ENCODE results near the gene CDH6. TPM values are rescaled to one million over a fixed set of nuclear protein-coding genes. Genes with fewer than 3 reads are reported as not detected.

The CDH6 gene
- total and polyA plus RNA-seq, 10 donors, result 0.11 to 2.7 (median 0.60) TPM

DNA sequence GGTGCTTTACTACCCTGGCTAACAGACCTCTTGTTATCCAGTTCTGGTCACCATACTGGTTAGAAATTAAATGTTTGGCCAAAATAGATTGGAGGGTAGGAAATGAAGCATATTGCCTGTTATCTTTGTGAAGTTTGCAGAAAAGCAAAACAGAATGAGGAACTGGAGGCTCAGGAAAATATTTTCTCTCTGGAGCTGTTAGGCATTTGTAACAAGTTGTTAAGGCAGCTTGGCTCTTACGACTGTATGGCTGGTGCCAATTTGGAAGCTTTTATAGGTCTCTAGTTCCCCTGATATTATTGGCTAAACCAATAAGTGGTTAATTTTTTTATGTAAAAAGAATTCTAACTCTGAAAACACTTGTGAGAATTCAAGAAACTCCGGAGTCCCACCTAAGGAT lies 35.8 kb downstream of the CDH6 start:
- intact Hi-C loops (cut with DNase I; ENCODE audit: low total_unique reads), result no loop called here
- H3K4me1 ChIP-seq, result peaks cover 0 to 16% (median 0%) of the 10 kb centered on the region in 6 donors
- no peak overlapping the region for H3K27ac ChIP-seq
- no peaks in the 10 kb centered on the region for H3K36me3 ChIP-seq
- H3K9me3 ChIP-seq, result no peaks in the 10 kb centered on the region
- H3K27me3 ChIP-seq (replicated peaks in 1 of 7), result no peaks in the 10 kb centered on the region
- DNase-seq, result no peak
- no peak overlapping the region for H3K4me3 ChIP-seq
- 76 to 83% (median 78%) methylated on average over 2 of the region's 2 CpGs for WGBS, 5 donors
- TF ChIP-seq POLR2AphosphoS5 (IDR thresholded peaks at IDR 0.05), result no peak

DNA sequence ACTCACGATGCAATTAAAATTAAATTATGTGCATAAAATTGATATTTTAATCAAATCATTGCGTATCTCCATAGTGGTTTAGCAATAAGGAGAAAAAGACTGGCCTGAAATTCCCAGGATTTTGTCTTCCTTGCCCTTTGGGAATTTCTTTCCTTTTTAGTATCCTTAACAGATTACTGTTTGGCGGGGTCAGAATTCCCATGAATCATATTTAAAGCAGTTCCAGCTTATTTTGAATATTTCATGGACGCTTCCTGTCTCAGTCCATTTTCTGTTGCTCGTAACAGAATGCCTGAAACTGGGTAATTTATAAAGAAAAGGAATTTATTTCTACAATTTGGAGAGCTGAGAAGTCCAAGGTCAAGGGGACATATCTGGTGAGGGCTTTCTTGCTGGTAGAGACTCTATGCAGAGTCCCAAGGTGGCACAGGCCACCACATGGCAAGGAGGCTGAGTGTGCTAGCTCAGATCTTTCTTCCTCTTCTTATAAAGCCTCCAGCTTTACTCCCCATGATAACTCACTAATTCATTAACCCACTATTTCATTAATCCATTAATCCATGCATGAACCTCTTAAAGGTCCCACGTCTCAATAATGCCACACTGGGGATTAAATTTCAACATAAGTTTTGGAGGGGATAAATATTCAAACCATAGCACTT lies 37.8 kb downstream of the CDH6 start:
- H3K9me3 ChIP-seq, result no peaks in the 10 kb centered on the region
- intact Hi-C loops (cut with DNase I; ENCODE audit: low total_unique reads), result no loop called here
- H3K4me3 ChIP-seq, result no peak overlapping the region
- peaks cover 0 to 16% (median 0%) of the 10 kb centered on the region in 6 donors for H3K4me1 ChIP-seq
- no peak for DNase-seq
- WGBS, 5 donors, result 61 to 80% (median 78%) methylated on average over 6 of the region's 6 CpGs
- no peak overlapping the region for H3K27ac ChIP-seq
- H3K27me3 ChIP-seq (replicated peaks in 1 of 7), result no peaks in the 10 kb centered on the region
- no peaks in the 10 kb centered on the region for H3K36me3 ChIP-seq
- TF ChIP-seq POLR2A (IDR thresholded peaks at IDR 0.05) (no peak), POLR2AphosphoS5 (IDR thresholded peaks at IDR 0.05) (no peak)
- TF ChIP-seq, protein P1, sequence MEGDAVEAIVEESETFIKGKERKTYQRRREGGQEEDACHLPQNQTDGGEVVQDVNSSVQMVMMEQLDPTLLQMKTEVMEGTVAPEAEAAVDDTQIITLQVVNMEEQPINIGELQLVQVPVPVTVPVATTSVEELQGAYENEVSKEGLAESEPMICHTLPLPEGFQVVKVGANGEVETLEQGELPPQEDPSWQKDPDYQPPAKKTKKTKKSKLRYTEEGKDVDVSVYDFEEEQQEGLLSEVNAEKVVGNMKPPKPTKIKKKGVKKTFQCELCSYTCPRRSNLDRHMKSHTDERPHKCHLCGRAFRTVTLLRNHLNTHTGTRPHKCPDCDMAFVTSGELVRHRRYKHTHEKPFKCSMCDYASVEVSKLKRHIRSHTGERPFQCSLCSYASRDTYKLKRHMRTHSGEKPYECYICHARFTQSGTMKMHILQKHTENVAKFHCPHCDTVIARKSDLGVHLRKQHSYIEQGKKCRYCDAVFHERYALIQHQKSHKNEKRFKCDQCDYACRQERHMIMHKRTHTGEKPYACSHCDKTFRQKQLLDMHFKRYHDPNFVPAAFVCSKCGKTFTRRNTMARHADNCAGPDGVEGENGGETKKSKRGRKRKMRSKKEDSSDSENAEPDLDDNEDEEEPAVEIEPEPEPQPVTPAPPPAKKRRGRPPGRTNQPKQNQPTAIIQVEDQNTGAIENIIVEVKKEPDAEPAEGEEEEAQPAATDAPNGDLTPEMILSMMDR (IDR thresholded peaks at IDR 0.05 in 8 of 11, conservative IDR thresholded peaks at IDR 0.05 in 3 of 11), result no peak

DNA sequence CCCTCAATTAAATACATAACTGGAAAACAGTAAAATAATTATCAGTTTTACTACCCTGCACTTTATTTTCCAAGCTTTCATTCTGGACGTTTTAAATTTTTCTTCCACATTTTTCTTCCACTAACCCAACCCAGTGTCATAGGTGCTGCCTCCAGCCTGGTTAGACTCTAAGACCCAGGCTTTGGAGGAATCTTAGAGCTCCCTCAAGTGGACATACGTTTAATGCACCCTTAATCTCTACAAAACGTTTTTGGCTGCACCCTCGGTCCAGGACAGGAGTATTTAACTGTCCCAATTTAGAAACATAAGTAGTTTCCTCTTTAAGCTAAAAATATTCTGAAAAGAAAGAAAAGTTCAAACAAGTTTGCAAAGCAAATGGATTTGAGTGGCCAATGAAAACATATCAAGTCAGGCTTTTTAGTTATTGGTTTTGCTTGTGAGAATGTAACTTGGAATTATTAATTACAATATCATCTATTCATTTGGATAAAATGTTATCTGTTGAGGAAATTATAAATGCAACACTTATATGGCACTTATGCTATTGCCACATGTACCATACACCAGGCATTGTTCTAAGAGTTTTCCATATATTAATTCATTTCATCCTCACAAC lies 38.9 kb downstream of the CDH6 start:
- H3K27ac ChIP-seq, result no peak overlapping the region
- H3K4me3 ChIP-seq, result no peak overlapping the region
- no peaks in the 10 kb centered on the region for H3K36me3 ChIP-seq
- H3K27me3 ChIP-seq (replicated peaks in 1 of 7), result no peaks in the 10 kb centered on the region
- H3K4me1 ChIP-seq, result peaks cover 0 to 16% (median 0%) of the 10 kb centered on the region in 6 donors
- WGBS, 5 donors, result 0 to 3% (median 1%) methylated on average over 4 of the region's 4 CpGs
- DNase-seq, result no peak
- H3K9me3 ChIP-seq, result no peaks in the 10 kb centered on the region
- no peak for TF ChIP-seq POLR2A (IDR thresholded peaks at IDR 0.05)
- no peak for TF ChIP-seq POLR2AphosphoS5 (IDR thresholded peaks at IDR 0.05)
- TF ChIP-seq, protein P1 (IDR thresholded peaks at IDR 0.05 in 8 of 11, conservative IDR thresholded peaks at IDR 0.05 in 3 of 11), result peak in 9 of 11 experiments; percentile 7 to 61 (median 34)
- intact Hi-C loops (cut with DNase I; ENCODE audit: low total_unique reads), result no loop called here

DNA sequence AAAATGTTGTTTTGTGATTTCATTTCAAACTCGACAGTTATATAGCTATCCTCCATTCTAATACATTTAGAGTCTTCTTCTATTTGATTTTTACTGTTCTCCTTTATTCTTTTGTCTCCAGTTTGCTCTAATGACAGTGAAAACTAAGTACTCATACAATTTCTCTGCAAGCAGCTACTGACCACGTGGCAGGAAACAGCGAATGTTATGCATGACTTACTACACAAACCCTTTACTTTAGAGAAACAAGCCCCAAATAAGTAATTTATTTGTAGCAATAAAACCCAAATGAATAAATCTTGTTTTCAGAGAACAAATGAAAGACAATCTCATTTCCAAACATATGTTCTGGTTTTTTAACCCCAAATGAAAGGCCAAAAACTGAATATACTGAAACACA lies 41.9 kb downstream of the CDH6 start:
- no peak for TF ChIP-seq POLR2A (IDR thresholded peaks at IDR 0.05)
- TF ChIP-seq, protein P1 (IDR thresholded peaks at IDR 0.05 in 8 of 11, conservative IDR thresholded peaks at IDR 0.05 in 3 of 11), result no peak
- no peak for TF ChIP-seq POLR2AphosphoS5 (IDR thresholded peaks at IDR 0.05)
- Histone ChIP-seq H3K36me3 (no peaks in the 10 kb centered on the region), H3K27me3 (replicated peaks in 1 of 7) (no peaks in the 10 kb centered on the region), H3K27ac (no peak overlapping the region), H3K4me3 (no peak overlapping the region), H3K9me3 (no peaks in the 10 kb centered on the region), H3K4me1 (peaks cover 0 to 16% (median 0%) of the 10 kb centered on the region in 6 donors)
- WGBS, 5 donors, result 57 to 75% (median 62%) methylated on average over 3 of the region's 3 CpGs
- no peak for DNase-seq
- intact Hi-C loops (cut with DNase I; ENCODE audit: low total_unique reads), result no loop called here

All from spleen (tissue), 11 donors.